ENCODE data around the gene BPIFB3.

GRCh38 chr20:33019465-33020277 is 34.0 kb upstream of the BPIFB3 start:
- TF ChIP-seq CTCF (IDR thresholded peaks at IDR 0.05; ENCODE audit: poor library complexity) (no peak), EZH2phosphoT487 (IDR thresholded peaks at IDR 0.05; ENCODE audit: low read depth, severe bottlenecking, unreplicated experiment) (no peak)
